RWPE2 (cell line): ENCODE measurements around the gene ZNF620.
"Not testable (repeated sequence)": the region's sequence is repeated elsewhere in the genome, so short reads cannot be mapped to it uniquely, and the experiment has no call there.

Experiments used
- ATAC-seq: fragments of 200-7000 bp; cut with Tn5 transposase; 3 replicates; pipeline ENCODE4 v1.9.1; 2021; ENCODE audit warnings: low read depth
- DNase-seq: peaks from one replicate; pipeline ENCODE4 v3.0.0-alpha.2; 2020; ENCODE audit warnings: low spot score
- H3K27ac ChIP-seq: fragments of 450-650 bp; 2 replicates; pipeline ENCODE4 v1.5.1; 2017; ENCODE audit warnings: mild to moderate bottlenecking; ENCODE audit not compliant: poor library complexity, severe bottlenecking
- H3K27me3 ChIP-seq: fragments of 250-450 bp; sonication (Bioruptor Pico); 2 replicates; pipeline ENCODE4 v1.5.1; 2021; ENCODE audit warnings: mild to moderate bottlenecking, moderate library complexity; ENCODE audit not compliant: insufficient read depth, poor library complexity, severe bottlenecking
- H3K36me3 ChIP-seq: fragments of 250-450 bp; sonication (Bioruptor Pico); 2 replicates; pipeline ENCODE4 v1.5.1; 2020; ENCODE audit warnings: low read depth, mild to moderate bottlenecking, moderate library complexity
- H3K4me1 ChIP-seq: fragments of 250-450 bp; sonication (Bioruptor Pico); 2 replicates; pipeline ENCODE4 v1.5.1; 2021; ENCODE audit warnings: mild to moderate bottlenecking, moderate library complexity; ENCODE audit not compliant: insufficient read depth, poor library complexity, severe bottlenecking
- H3K4me3 ChIP-seq: fragments of 250-450 bp; sonication (Bioruptor Pico); 2 replicates; pipeline ENCODE4 v1.5.1; 2021; ENCODE audit warnings: mild to moderate bottlenecking, moderate library complexity; ENCODE audit not compliant: severe bottlenecking
- H3K9me3 ChIP-seq: fragments of 250-450 bp; sonication (Bioruptor Pico); 2 replicates; pipeline ENCODE4 v1.5.1; 2021; ENCODE audit warnings: mild to moderate bottlenecking, moderate library complexity; ENCODE audit not compliant: severe bottlenecking
- CTCF ChIP-seq: fragments of 450-650 bp; IDR thresholded peaks from one replicate; pipeline ENCODE4 v1.5.1; 2017; ENCODE audit warnings: mild to moderate bottlenecking, moderate library complexity; ENCODE audit not compliant: poor library complexity, severe bottlenecking

ZNF620 gene

GRCh38 chr3:40546816-40547215 lies 41.0 kb downstream of the ZNF620 start:
- DNase-seq (no peak), ATAC-seq (peak; percentile 80)
- no peaks in the 10 kb centered on the region for H3K4me1 ChIP-seq
- no peak for TF ChIP-seq CTCF
- no peak overlapping the region for H3K27ac ChIP-seq
- no peaks in the 10 kb centered on the region for H3K9me3 ChIP-seq
- H3K36me3 ChIP-seq, result no peaks in the 10 kb centered on the region
- no peak overlapping the region for H3K4me3 ChIP-seq
- H3K27me3 ChIP-seq, result no peaks in the 10 kb centered on the region

GRCh38 chr3:40550167-40550566 lies 44.3 kb downstream of the ZNF620 start:
- Histone ChIP-seq H3K36me3 (no peaks in the 10 kb centered on the region), H3K27ac (no peak overlapping the region), H3K27me3 (no peaks in the 10 kb centered on the region), H3K4me3 (no peak overlapping the region), H3K4me1 (no peaks in the 10 kb centered on the region), H3K9me3 (no peaks in the 10 kb centered on the region)
- DNase-seq (no peak), ATAC-seq (no peak)
- TF ChIP-seq CTCF, result no peak

DNA sequence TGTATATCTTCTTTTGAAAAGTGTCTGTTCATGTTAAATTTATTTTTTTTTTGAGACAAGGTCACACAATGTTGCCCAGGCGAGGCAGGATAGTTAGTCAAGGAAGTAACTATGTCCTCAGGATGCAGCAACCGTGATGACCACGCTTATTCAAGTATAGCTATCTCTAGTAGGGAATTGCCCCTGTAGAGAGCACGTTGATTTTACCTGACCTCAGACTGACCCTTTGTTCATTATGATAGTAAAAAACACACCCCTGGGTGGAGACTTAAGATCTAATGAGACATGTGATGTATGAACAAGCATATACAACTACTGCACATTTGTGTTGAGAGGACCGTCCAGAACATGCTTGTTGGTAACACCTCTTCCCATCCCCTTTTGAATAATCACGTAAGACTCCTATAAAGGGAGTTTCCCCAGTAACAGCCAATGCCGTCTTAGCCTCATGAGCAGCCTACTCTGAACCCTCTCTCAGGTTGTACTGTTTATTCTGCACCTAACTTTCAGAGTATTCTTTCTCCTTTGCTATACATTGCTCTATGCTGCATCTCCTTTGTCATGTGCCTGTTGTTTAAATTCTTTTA lies 51.8 kb downstream of the ZNF620 start:
- Histone ChIP-seq H3K27ac (no peak overlapping the region), H3K36me3 (no peaks in the 10 kb centered on the region), H3K4me1 (no peaks in the 10 kb centered on the region), H3K4me3 (no peak overlapping the region), H3K27me3 (no peaks in the 10 kb centered on the region), H3K9me3 (no peaks in the 10 kb centered on the region)
- ATAC-seq (no peak), DNase-seq (no peak)
- no peak for TF ChIP-seq CTCF

DNA sequence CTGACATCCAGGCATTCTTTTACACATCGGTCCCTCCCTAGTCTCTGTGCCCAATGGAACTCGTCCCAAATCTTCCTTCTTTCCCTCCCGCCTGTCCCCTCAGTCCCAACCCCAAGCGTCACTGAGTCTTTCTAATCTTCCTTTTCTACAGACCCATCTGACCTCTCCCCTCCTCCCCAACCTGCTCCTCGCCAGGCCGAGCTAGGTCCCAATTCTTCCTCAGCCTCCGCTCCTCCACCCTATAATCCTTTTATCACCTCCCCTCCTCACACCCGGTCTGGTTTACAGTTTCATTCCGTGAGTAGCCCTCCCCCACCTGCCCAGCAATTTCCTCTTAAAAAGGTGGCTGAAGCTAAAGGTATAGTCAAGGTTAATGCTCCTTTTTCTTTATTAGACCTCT lies 56.6 kb downstream of the ZNF620 start:
- H3K4me1 ChIP-seq, ATAC-seq: not testable (repeated sequence)

GRCh38 chr3:40565629-40566028 lies 59.8 kb downstream of the ZNF620 start:
- not testable (repeated sequence) for H3K4me3 ChIP-seq, H3K36me3 ChIP-seq, H3K4me1 ChIP-seq, H3K27ac ChIP-seq, H3K9me3 ChIP-seq, DNase-seq, H3K27me3 ChIP-seq, ATAC-seq

More for the DNA sequence above, 56.6 kb downstream of the ZNF620 start:
- H3K27me3 ChIP-seq, H3K36me3 ChIP-seq, DNase-seq, H3K27ac ChIP-seq, H3K9me3 ChIP-seq, H3K4me3 ChIP-seq: not testable (repeated sequence)

- Histone ChIP-seq H3K4me1 (no peaks in the 10 kb centered on the region), H3K9me3 (no peaks in the 10 kb centered on the region), H3K27me3 (no peaks in the 10 kb centered on the region), H3K36me3 (no peaks in the 10 kb centered on the region), H3K27ac (no peak overlapping the region), H3K4me3 (no peak overlapping the region)
- no peak for TF ChIP-seq CTCF
- no peak for ATAC-seq
- no peak for DNase-seq
These were observed 60.9 kb downstream of the ZNF620 start for GRCh38 chr3:40566694-40567093.
